ENCODE results near the gene PKP4.

DNA sequence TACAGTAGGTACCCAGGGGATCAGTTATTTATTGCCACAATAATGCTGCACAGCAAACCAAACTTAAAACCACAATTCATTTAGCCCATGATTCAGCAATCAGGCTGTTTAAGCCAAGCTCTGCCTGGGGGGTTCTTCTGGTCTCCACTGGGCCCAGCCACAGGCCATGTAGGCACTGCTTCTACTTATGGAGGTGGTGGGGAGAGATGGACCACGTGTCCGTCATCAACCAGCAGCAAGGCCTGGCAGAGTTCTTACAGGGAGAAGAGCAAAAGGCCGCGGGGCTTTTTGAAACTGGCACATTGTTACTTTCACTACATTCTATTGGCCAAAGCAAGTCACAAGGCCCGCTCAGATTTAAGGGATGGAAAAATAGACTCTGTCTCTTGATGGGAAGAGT lies 262.1 kb downstream of the PKP4 start:
- TF ChIP-seq EZH2phosphoT487 (IDR thresholded peaks at IDR 0.05; ENCODE audit: insufficient read depth, low read depth) (no peak), EZH2 (IDR thresholded peaks at IDR 0.05; ENCODE audit: insufficient read depth, poor library complexity, severe bottlenecking) (no peak)

Data from GM23248 (cell line).